Measurements from ENCODE around the gene CDSN.

The CDSN gene

GRCh38 chr6:31103136-31103535 lies 17.1 kb downstream of the CDSN start:
- no peak for TF ChIP-seq EZH2phosphoT487 (IDR thresholded peaks at IDR 0.05; ENCODE audit: low read depth)
- TF ChIP-seq CTCF (IDR thresholded peaks at IDR 0.05; ENCODE audit: low read depth, low read length) = no peak
- no peaks in the 10 kb centered on the region for H4K20me1 ChIP-seq (ENCODE audit: insufficient read depth, low read length)
- H2AFZ ChIP-seq (ENCODE audit: low read depth, low read length) = no peak overlapping the region
- no peaks in the 10 kb centered on the region for H3K4me1 ChIP-seq (ENCODE audit: low read length)
- H3K4me2 ChIP-seq (ENCODE audit: low read length) = no peak overlapping the region
- no peak overlapping the region for H3K9ac ChIP-seq (ENCODE audit: low read length)
- H3K4me3 ChIP-seq (ENCODE audit: low read length) = no peak overlapping the region
- no peaks in the 10 kb centered on the region for H3K79me2 ChIP-seq (ENCODE audit: low read length)
- no peaks in the 10 kb centered on the region; the same call in 1 of the 2 replicates for H3K27me3 ChIP-seq (ENCODE audit: low read depth, low read length)
- no peaks in the 10 kb centered on the region for H3K9me3 ChIP-seq (ENCODE audit: insufficient read depth, low read length)
- H3K27ac ChIP-seq (ENCODE audit: low read length) = no peak overlapping the region
- no peaks in the 10 kb centered on the region for H3K36me3 ChIP-seq (replicated peaks; ENCODE audit: low read depth, low read length)

DNA sequence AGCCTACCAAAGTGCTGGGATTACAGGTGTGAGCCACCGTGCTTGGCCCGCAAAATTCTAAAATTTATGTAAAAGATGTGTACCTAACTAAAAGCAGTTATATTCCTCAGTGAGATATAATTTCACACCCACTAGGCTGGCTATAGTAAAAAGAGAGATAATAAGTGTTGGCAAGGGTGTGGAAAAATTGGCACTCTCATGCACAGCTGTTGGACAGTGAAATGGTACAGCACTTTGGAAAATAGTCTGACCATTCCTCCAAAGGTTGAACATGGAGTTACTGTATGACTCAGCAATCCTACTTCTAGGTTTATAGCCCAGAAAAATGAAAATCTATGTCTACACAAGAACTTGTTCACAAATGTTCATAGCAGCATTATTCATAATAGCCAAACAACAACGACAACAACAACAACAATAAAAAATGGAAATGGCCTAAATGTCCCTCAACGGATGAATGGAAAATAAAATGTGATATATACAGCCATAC lies 21.8 kb downstream of the CDSN start:
- H3K4me2 ChIP-seq (ENCODE audit: low read length) = no peak overlapping the region
- no peak for TF ChIP-seq EZH2phosphoT487 (IDR thresholded peaks at IDR 0.05; ENCODE audit: low read depth)
- no peaks in the 10 kb centered on the region for H3K4me1 ChIP-seq (ENCODE audit: low read length)

DNA sequence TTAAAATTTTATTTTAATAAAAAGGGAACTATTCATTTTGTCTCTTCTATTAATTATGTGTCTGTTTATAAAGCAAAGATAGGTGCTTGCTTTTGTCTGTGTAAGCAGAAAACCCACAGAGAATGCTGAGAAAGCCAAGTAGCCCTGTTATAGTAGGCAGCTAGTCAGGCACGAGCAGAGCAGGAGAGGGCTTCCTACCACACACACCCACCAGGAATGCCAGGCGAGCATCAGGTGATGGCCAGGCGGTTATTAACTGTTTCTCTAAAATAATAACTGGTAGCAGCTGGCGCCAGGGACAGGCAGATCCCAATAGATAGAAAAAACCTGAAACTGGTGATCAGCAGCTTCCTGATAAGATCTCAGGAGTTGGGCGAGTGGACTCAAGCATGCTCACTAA lies 23.6 kb downstream of the CDSN start:
- Histone ChIP-seq H3K4me1 (ENCODE audit: low read length) (no peaks in the 10 kb centered on the region), H3K79me2 (ENCODE audit: low read length) (no peaks in the 10 kb centered on the region), H4K20me1 (ENCODE audit: insufficient read depth, low read length) (no peaks in the 10 kb centered on the region), H3K9ac (ENCODE audit: low read length) (no peak overlapping the region), H3K4me2 (ENCODE audit: low read length) (no peak overlapping the region), H3K9me3 (ENCODE audit: insufficient read depth, low read length) (no peaks in the 10 kb centered on the region), H3K36me3 (replicated peaks; ENCODE audit: low read depth, low read length) (no peaks in the 10 kb centered on the region), H3K27ac (ENCODE audit: low read length) (no peak overlapping the region), H3K27me3 (ENCODE audit: low read depth, low read length) (no peaks in the 10 kb centered on the region), H2AFZ (ENCODE audit: low read depth, low read length) (no peak overlapping the region), H3K4me3 (ENCODE audit: low read length) (no peak overlapping the region)
- TF ChIP-seq EZH2phosphoT487 (IDR thresholded peaks at IDR 0.05; ENCODE audit: low read depth) = no peak
- no peak for TF ChIP-seq CTCF (IDR thresholded peaks at IDR 0.05; ENCODE audit: low read depth, low read length)

More for the DNA sequence above, 21.8 kb downstream of the CDSN start:
- Histone ChIP-seq H3K79me2 (ENCODE audit: low read length) (no peaks in the 10 kb centered on the region), H3K9me3 (ENCODE audit: insufficient read depth, low read length) (no peaks in the 10 kb centered on the region), H4K20me1 (ENCODE audit: insufficient read depth, low read length) (no peaks in the 10 kb centered on the region), H3K4me3 (ENCODE audit: low read length) (no peak overlapping the region), H3K9ac (ENCODE audit: low read length) (no peak overlapping the region), H3K27ac (ENCODE audit: low read length) (no peak overlapping the region), H3K36me3 (replicated peaks; ENCODE audit: low read depth, low read length) (no peaks in the 10 kb centered on the region), H2AFZ (ENCODE audit: low read depth, low read length) (no peak overlapping the region), H3K27me3 (ENCODE audit: low read depth, low read length) (no peaks in the 10 kb centered on the region)

- Histone ChIP-seq H3K36me3 (replicated peaks; ENCODE audit: low read depth, low read length) (no peaks in the 10 kb centered on the region), H4K20me1 (ENCODE audit: insufficient read depth, low read length) (no peaks in the 10 kb centered on the region), H3K79me2 (ENCODE audit: low read length) (no peaks in the 10 kb centered on the region), H3K9me3 (ENCODE audit: insufficient read depth, low read length) (no peaks in the 10 kb centered on the region), H3K4me1 (ENCODE audit: low read length) (no peaks in the 10 kb centered on the region), H3K27ac (ENCODE audit: low read length) (no peak overlapping the region), H3K4me2 (ENCODE audit: low read length) (no peak overlapping the region), H3K27me3 (ENCODE audit: low read depth, low read length) (no peaks in the 10 kb centered on the region), H3K9ac (ENCODE audit: low read length) (no peak overlapping the region), H2AFZ (ENCODE audit: low read depth, low read length) (no peak overlapping the region), H3K4me3 (ENCODE audit: low read length) (no peak overlapping the region)
- no peak for TF ChIP-seq CTCF (IDR thresholded peaks at IDR 0.05; ENCODE audit: low read depth, low read length)
- no peak for TF ChIP-seq EZH2phosphoT487 (IDR thresholded peaks at IDR 0.05; ENCODE audit: low read depth)
Measured at GRCh38 chr6:31096215-31096614, 24.0 kb downstream of the CDSN start.

Measured in OCI-LY3 (cell line).